Neural cell (in vitro differentiated cells): ENCODE data around the gene GUCA1A.

Source experiments
- EP300 ChIP-seq: fragments of 450-650 bp; conservative IDR thresholded peaks from 2 replicates; pipeline ENCODE4 v1.6.1; 2014; ENCODE audit warnings: antibody characterized with exemption, mild to moderate bottlenecking, moderate library complexity; ENCODE audit not compliant: poor library complexity, severe bottlenecking
- EZH2 ChIP-seq: fragments of 200-600, 300-800 bp; shearing (Covaris generic), sonication (generic); IDR thresholded peaks from 2 replicates; pipeline ENCODE4 v1.6.1; 2014; ENCODE audit warnings: antibody characterized with exemption, low read length, borderline replicate concordance, mild to moderate bottlenecking; ENCODE audit not compliant: insufficient read depth, poor library complexity, severe bottlenecking
- POLR2AphosphoS5 ChIP-seq: IDR thresholded peaks from 2 replicates; pipeline ENCODE4 v1.6.1; 2012
- REST ChIP-seq: IDR thresholded peaks from 2 replicates; pipeline ENCODE4 v1.6.1; 2012; ENCODE audit warnings: borderline replicate concordance
- TF ChIP-seq, protein P1 (sequence below): fragments of 450-650 bp; IDR thresholded peaks from 2 replicates; pipeline ENCODE4 v1.5.1; 2014; ENCODE audit warnings: antibody characterized with exemption, mild to moderate bottlenecking, moderate library complexity; ENCODE audit not compliant: poor library complexity, severe bottlenecking

- TF ChIP-seq REST, result no peak
- TF ChIP-seq POLR2AphosphoS5, result no peak
- no peak for TF ChIP-seq EP300
- no peak for TF ChIP-seq EZH2
- TF ChIP-seq, protein P1, sequence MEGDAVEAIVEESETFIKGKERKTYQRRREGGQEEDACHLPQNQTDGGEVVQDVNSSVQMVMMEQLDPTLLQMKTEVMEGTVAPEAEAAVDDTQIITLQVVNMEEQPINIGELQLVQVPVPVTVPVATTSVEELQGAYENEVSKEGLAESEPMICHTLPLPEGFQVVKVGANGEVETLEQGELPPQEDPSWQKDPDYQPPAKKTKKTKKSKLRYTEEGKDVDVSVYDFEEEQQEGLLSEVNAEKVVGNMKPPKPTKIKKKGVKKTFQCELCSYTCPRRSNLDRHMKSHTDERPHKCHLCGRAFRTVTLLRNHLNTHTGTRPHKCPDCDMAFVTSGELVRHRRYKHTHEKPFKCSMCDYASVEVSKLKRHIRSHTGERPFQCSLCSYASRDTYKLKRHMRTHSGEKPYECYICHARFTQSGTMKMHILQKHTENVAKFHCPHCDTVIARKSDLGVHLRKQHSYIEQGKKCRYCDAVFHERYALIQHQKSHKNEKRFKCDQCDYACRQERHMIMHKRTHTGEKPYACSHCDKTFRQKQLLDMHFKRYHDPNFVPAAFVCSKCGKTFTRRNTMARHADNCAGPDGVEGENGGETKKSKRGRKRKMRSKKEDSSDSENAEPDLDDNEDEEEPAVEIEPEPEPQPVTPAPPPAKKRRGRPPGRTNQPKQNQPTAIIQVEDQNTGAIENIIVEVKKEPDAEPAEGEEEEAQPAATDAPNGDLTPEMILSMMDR, result no peak
These were observed 11.3 kb downstream of the GUCA1A start for GRCh38 chr6:42184475-42184874.
